ENCODE results near the gene ATP8A2.

ATP8A2 gene

GRCh38 chr13:25902455-25902854 lies 530.7 kb downstream of the ATP8A2 start:
- no peak overlapping the region for H3K4me3 ChIP-seq (ENCODE audit: control insufficient read depth, low read depth, low read length)
- no peak for TF ChIP-seq CTCF (conservative IDR thresholded peaks at IDR 0.05; ENCODE audit: control insufficient read depth, insufficient read depth, low read depth, low read length)
- no peak for DNase-seq (ENCODE audit: low read depth)

GRCh38 chr13:25902891-25903341 lies 531.1 kb downstream of the ATP8A2 start:
- H3K4me3 ChIP-seq (ENCODE audit: control insufficient read depth, low read depth, low read length): no peak overlapping the region
- no peak for DNase-seq (ENCODE audit: low read depth)
- TF ChIP-seq CTCF (conservative IDR thresholded peaks at IDR 0.05; ENCODE audit: control insufficient read depth, insufficient read depth, low read depth, low read length): no peak

- TF ChIP-seq CTCF (conservative IDR thresholded peaks at IDR 0.05; ENCODE audit: control insufficient read depth, insufficient read depth, low read depth, low read length): no peak
- no peak for DNase-seq (ENCODE audit: low read depth)
- no peak overlapping the region for H3K4me3 ChIP-seq (ENCODE audit: control insufficient read depth, low read depth, low read length)
Observed at GRCh38 chr13:25904830-25905229, 533.1 kb downstream of the ATP8A2 start.

- DNase-seq (ENCODE audit: low read depth): no peak
- no peak overlapping the region for H3K4me3 ChIP-seq (ENCODE audit: control insufficient read depth, low read depth, low read length)
- no peak for TF ChIP-seq CTCF (conservative IDR thresholded peaks at IDR 0.05; ENCODE audit: control insufficient read depth, insufficient read depth, low read depth, low read length)
Observed at GRCh38 chr13:25905611-25906010, 533.8 kb downstream of the ATP8A2 start.

- no peak for DNase-seq (ENCODE audit: low read depth)
- no peak overlapping the region for H3K4me3 ChIP-seq (ENCODE audit: control insufficient read depth, low read depth, low read length)
- TF ChIP-seq CTCF (conservative IDR thresholded peaks at IDR 0.05; ENCODE audit: control insufficient read depth, insufficient read depth, low read depth, low read length): no peak
Observed at GRCh38 chr13:25906191-25906661, 534.5 kb downstream of the ATP8A2 start.

GRCh38 chr13:25908366-25908765 lies 536.6 kb downstream of the ATP8A2 start:
- no peak for TF ChIP-seq CTCF (conservative IDR thresholded peaks at IDR 0.05; ENCODE audit: control insufficient read depth, insufficient read depth, low read depth, low read length)
- no peak for DNase-seq (ENCODE audit: low read depth)
- H3K4me3 ChIP-seq (ENCODE audit: control insufficient read depth, low read depth, low read length): no peak overlapping the region

GRCh38 chr13:25910243-25910642 lies 538.5 kb downstream of the ATP8A2 start:
- no peak for TF ChIP-seq CTCF (conservative IDR thresholded peaks at IDR 0.05; ENCODE audit: control insufficient read depth, insufficient read depth, low read depth, low read length)
- DNase-seq (ENCODE audit: low read depth): no peak

More at GRCh38 chr13:25910243-25910642, 538.5 kb downstream of the ATP8A2 start:
- H3K4me3 ChIP-seq (ENCODE audit: control insufficient read depth, low read depth, low read length): no peak overlapping the region
